ENCODE data around the gene LAMP1.
"Not testable (repeated sequence)": the region's sequence is repeated elsewhere in the genome, so short reads cannot be mapped to it uniquely, and the experiment has no call there.

LAMP1 gene

GRCh38 chr13:113322890-113323651 is 26.0 kb downstream of the LAMP1 start:
- no peak overlapping the region for H3K4me3 ChIP-seq (ENCODE audit: low read depth, low read length)
- DNase-seq (ENCODE audit: low read depth): no peak

GRCh38 chr13:113323869-113324268 is 26.8 kb downstream of the LAMP1 start:
- no peak for DNase-seq (ENCODE audit: low read depth)

GRCh38 chr13:113324398-113324797 is 27.4 kb downstream of the LAMP1 start:
- no peak overlapping the region for H3K4me3 ChIP-seq (ENCODE audit: low read depth, low read length)
- no peak for DNase-seq (ENCODE audit: low read depth)

More at GRCh38 chr13:113323869-113324268, 26.8 kb downstream of the LAMP1 start:
- H3K4me3 ChIP-seq (ENCODE audit: low read depth, low read length): no peak overlapping the region

- no peak for DNase-seq (ENCODE audit: low read depth)
- H3K4me3 ChIP-seq (ENCODE audit: low read depth, low read length): no peak overlapping the region
Measured at GRCh38 chr13:113325779-113326178, 28.7 kb downstream of the LAMP1 start.

GRCh38 chr13:113327391-113327765 is 30.3 kb downstream of the LAMP1 start:
- H3K4me3 ChIP-seq (ENCODE audit: low read depth, low read length): no peak overlapping the region
- DNase-seq (ENCODE audit: low read depth): no peak

- DNase-seq (ENCODE audit: low read depth): no peak
- no peak overlapping the region for H3K4me3 ChIP-seq (ENCODE audit: low read depth, low read length)
Measured at GRCh38 chr13:113327766-113328471, 30.9 kb downstream of the LAMP1 start.

- DNase-seq (ENCODE audit: low read depth): no peak
- no peak overlapping the region for H3K4me3 ChIP-seq (ENCODE audit: low read depth, low read length)
Measured at GRCh38 chr13:113328851-113329250, 31.8 kb downstream of the LAMP1 start.

- DNase-seq (ENCODE audit: low read depth): no peak
- H3K4me3 ChIP-seq (ENCODE audit: low read depth, low read length): no peak overlapping the region
Measured at GRCh38 chr13:113329656-113330312, 32.7 kb downstream of the LAMP1 start.

GRCh38 chr13:113332615-113333014 is 35.6 kb downstream of the LAMP1 start:
- no peak for DNase-seq (ENCODE audit: low read depth)
- H3K4me3 ChIP-seq (ENCODE audit: low read depth, low read length): no peak overlapping the region

GRCh38 chr13:113333076-113333475 is 36.0 kb downstream of the LAMP1 start:
- no peak for DNase-seq (ENCODE audit: low read depth)
- H3K4me3 ChIP-seq (ENCODE audit: low read depth, low read length): no peak overlapping the region

- DNase-seq (ENCODE audit: low read depth): no peak
- no peak overlapping the region for H3K4me3 ChIP-seq (ENCODE audit: low read depth, low read length)
Measured at GRCh38 chr13:113337556-113337955, 40.5 kb downstream of the LAMP1 start.

- H3K4me3 ChIP-seq (ENCODE audit: low read depth, low read length): no peak overlapping the region
- DNase-seq (ENCODE audit: low read depth): no peak
Measured at GRCh38 chr13:113337976-113338375, 40.9 kb downstream of the LAMP1 start.

- DNase-seq (ENCODE audit: low read depth): no peak
- no peak overlapping the region for H3K4me3 ChIP-seq (ENCODE audit: low read depth, low read length)
Measured at GRCh38 chr13:113338451-113338850, 41.4 kb downstream of the LAMP1 start.

- H3K4me3 ChIP-seq (ENCODE audit: low read depth, low read length): no peak overlapping the region
- DNase-seq (ENCODE audit: low read depth): no peak
Measured at GRCh38 chr13:113342820-113343691, 46.0 kb downstream of the LAMP1 start.

- H3K4me3 ChIP-seq (ENCODE audit: low read depth, low read length): no peak overlapping the region
- DNase-seq (ENCODE audit: low read depth): no peak
Measured at GRCh38 chr13:113343692-113343968, 46.6 kb downstream of the LAMP1 start.

- DNase-seq (ENCODE audit: low read depth): no peak
- H3K4me3 ChIP-seq (ENCODE audit: low read depth, low read length): no peak overlapping the region
Measured at GRCh38 chr13:113345486-113345885, 48.4 kb downstream of the LAMP1 start.

GRCh38 chr13:113347736-113348225 is 50.7 kb downstream of the LAMP1 start:
- not testable (repeated sequence) for H3K4me3 ChIP-seq (ENCODE audit: low read depth, low read length); DNase-seq (ENCODE audit: low read depth)

GRCh38 chr13:113348591-113348990 is 51.6 kb downstream of the LAMP1 start:
- no peak overlapping the region for H3K4me3 ChIP-seq (ENCODE audit: low read depth, low read length)
- no peak for DNase-seq (ENCODE audit: low read depth)

- DNase-seq (ENCODE audit: low read depth): no peak
- no peak overlapping the region for H3K4me3 ChIP-seq (ENCODE audit: low read depth, low read length)
Measured at GRCh38 chr13:113349050-113349449, 52.0 kb downstream of the LAMP1 start.

- no peak for DNase-seq (ENCODE audit: low read depth)
- no peak overlapping the region for H3K4me3 ChIP-seq (ENCODE audit: low read depth, low read length)
Measured at GRCh38 chr13:113349491-113349890, 52.5 kb downstream of the LAMP1 start.
